Measurements from ENCODE around the gene HCN4. TPM values are rescaled to one million over a fixed set of nuclear protein-coding genes. Genes with fewer than 3 reads are reported as not detected.

HCN4 gene
- total and polyA plus RNA-seq, 2 experiments from 2014 or later = 2.4 to 10.6 TPM

GRCh38 chr15:73286311-73286710 lies 82.4 kb downstream of the HCN4 start:
- Histone ChIP-seq H3K27me3 (ENCODE audit: insufficient read depth) (no peaks in the 10 kb centered on the region), H3K9me2 (ENCODE audit: insufficient read depth) (no peaks in the 10 kb centered on the region), H3K27ac (ENCODE audit: low read depth) (no peak overlapping the region), H3K79me2 (replicated peaks; ENCODE audit: insufficient read depth) (no peaks in the 10 kb centered on the region), H3K4me1 (ENCODE audit: insufficient read depth) (no peaks in the 10 kb centered on the region), H2AFZ (no peak overlapping the region), H3K36me3 (ENCODE audit: insufficient read depth) (0 out of 2 replicates have a peak, but pooled peaks cover 12% of the 10 kb centered on the region), H3F3A (replicated peaks; ENCODE audit: low read depth) (no peaks in the 10 kb centered on the region), H3K4me2 (no peak overlapping the region), H3K4me3 (no peak overlapping the region), H4K20me1 (replicated peaks; ENCODE audit: insufficient read depth) (peaks cover 5% of the 10 kb centered on the region)
- DNase-seq (ENCODE audit: low spot score) (no peak), ATAC-seq (no peak)
- Mint-ChIP-seq H3K4me1 (no peaks in the 10 kb centered on the region), H3K36me3 (ENCODE audit: low read depth) (peaks cover 28% of the 10 kb centered on the region), H3K9me3 (no peaks in the 10 kb centered on the region), H3K27me3 (ENCODE audit: insufficient read depth, low read depth, poor library complexity) (peaks cover 2% of the 10 kb centered on the region), H3K27ac (no peak overlapping the region), H3K4me3 (no peak overlapping the region)
- TF ChIP-seq ZNF462 (CRISPR knock-in tag; IDR thresholded peaks at IDR 0.05) = no peak
- no peak for TF ChIP-seq CREB1 (CRISPR knock-in tag; IDR thresholded peaks at IDR 0.05; ENCODE audit: low read depth)
- no peak for TF ChIP-seq NANOG (IDR thresholded peaks at IDR 0.05; ENCODE audit: borderline replicate concordance)
- no peak for TF ChIP-seq ZNF331 (CRISPR knock-in tag; IDR thresholded peaks at IDR 0.05; ENCODE audit: low read depth)
- no peak for TF ChIP-seq ZNF114 (CRISPR knock-in tag; IDR thresholded peaks at IDR 0.05)
- TF ChIP-seq EZH2phosphoT487 (IDR thresholded peaks at IDR 0.05; ENCODE audit: unreplicated experiment) = no peak
- no peak for TF ChIP-seq JUNB (IDR thresholded peaks at IDR 0.05; ENCODE audit: unreplicated experiment)
- no peak for TF ChIP-seq EZH2 (IDR thresholded peaks at IDR 0.05; ENCODE audit: low read depth, unreplicated experiment)
- TF ChIP-seq, protein P1, sequence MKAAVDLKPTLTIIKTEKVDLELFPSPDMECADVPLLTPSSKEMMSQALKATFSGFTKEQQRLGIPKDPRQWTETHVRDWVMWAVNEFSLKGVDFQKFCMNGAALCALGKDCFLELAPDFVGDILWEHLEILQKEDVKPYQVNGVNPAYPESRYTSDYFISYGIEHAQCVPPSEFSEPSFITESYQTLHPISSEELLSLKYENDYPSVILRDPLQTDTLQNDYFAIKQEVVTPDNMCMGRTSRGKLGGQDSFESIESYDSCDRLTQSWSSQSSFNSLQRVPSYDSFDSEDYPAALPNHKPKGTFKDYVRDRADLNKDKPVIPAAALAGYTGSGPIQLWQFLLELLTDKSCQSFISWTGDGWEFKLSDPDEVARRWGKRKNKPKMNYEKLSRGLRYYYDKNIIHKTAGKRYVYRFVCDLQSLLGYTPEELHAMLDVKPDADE (IDR thresholded peaks at IDR 0.05) = no peak
- TF ChIP-seq STAT1 (IDR thresholded peaks at IDR 0.05; ENCODE audit: unreplicated experiment) = no peak
- TF ChIP-seq, protein P2, sequence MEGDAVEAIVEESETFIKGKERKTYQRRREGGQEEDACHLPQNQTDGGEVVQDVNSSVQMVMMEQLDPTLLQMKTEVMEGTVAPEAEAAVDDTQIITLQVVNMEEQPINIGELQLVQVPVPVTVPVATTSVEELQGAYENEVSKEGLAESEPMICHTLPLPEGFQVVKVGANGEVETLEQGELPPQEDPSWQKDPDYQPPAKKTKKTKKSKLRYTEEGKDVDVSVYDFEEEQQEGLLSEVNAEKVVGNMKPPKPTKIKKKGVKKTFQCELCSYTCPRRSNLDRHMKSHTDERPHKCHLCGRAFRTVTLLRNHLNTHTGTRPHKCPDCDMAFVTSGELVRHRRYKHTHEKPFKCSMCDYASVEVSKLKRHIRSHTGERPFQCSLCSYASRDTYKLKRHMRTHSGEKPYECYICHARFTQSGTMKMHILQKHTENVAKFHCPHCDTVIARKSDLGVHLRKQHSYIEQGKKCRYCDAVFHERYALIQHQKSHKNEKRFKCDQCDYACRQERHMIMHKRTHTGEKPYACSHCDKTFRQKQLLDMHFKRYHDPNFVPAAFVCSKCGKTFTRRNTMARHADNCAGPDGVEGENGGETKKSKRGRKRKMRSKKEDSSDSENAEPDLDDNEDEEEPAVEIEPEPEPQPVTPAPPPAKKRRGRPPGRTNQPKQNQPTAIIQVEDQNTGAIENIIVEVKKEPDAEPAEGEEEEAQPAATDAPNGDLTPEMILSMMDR (conservative IDR thresholded peaks at IDR 0.05; ENCODE audit: low read depth in 2 of 2) = no peak
- TF ChIP-seq POLR2AphosphoS5 (IDR thresholded peaks at IDR 0.05; ENCODE audit: low read depth) = no peak
- TF ChIP-seq REST (IDR thresholded peaks at IDR 0.05; ENCODE audit: unreplicated experiment) = no peak

Data from GM23338 (cell line).